Activated gamma-delta T cell (primary cell): ENCODE results near the gene PRICKLE2.
"Not testable (repeated sequence)": the region's sequence is repeated elsewhere in the genome, so short reads cannot be mapped to it uniquely, and the experiment has no call there.

Experiments used
- DNase-seq: peaks from one replicate; lab custom pipeline; 2025; lab: John Stamatoyannopoulos, UW

PRICKLE2 gene

GRCh38 chr3:64099316-64099715, 126.0 kb downstream of the PRICKLE2 start:
- DNase-seq = no peak

- DNase-seq = no peak
Measured at GRCh38 chr3:64098670-64099069, 126.6 kb downstream of the PRICKLE2 start.

GRCh38 chr3:64097920-64098319, 127.3 kb downstream of the PRICKLE2 start:
- no peak for DNase-seq

GRCh38 chr3:64095802-64096201, 129.5 kb downstream of the PRICKLE2 start:
- DNase-seq = no peak

GRCh38 chr3:64094713-64095079, 130.6 kb downstream of the PRICKLE2 start:
- no peak for DNase-seq

GRCh38 chr3:64093825-64094712, 131.2 kb downstream of the PRICKLE2 start:
- DNase-seq = no peak

GRCh38 chr3:64093211-64093610, 132.1 kb downstream of the PRICKLE2 start:
- no peak for DNase-seq

GRCh38 chr3:64091501-64091900, 133.8 kb downstream of the PRICKLE2 start:
- no peak for DNase-seq

GRCh38 chr3:64089386-64089785, 135.9 kb downstream of the PRICKLE2 start:
- not testable (repeated sequence) for DNase-seq

GRCh38 chr3:64088408-64089205, 136.7 kb downstream of the PRICKLE2 start:
- DNase-seq = no peak

- DNase-seq = no peak
Measured at GRCh38 chr3:64086479-64087252, 138.6 kb downstream of the PRICKLE2 start.

GRCh38 chr3:64084640-64085039, 140.6 kb downstream of the PRICKLE2 start:
- no peak for DNase-seq

GRCh38 chr3:64083575-64083974, 141.7 kb downstream of the PRICKLE2 start:
- no peak for DNase-seq

- no peak for DNase-seq
Measured at GRCh38 chr3:64082961-64083541, 142.2 kb downstream of the PRICKLE2 start.

GRCh38 chr3:64082411-64082810, 142.9 kb downstream of the PRICKLE2 start:
- no peak for DNase-seq

- DNase-seq = no peak
Measured at GRCh38 chr3:64081235-64081630, 144.0 kb downstream of the PRICKLE2 start.

GRCh38 chr3:64080616-64081234, 144.5 kb downstream of the PRICKLE2 start:
- no peak for DNase-seq

GRCh38 chr3:64079369-64080150, 145.7 kb downstream of the PRICKLE2 start:
- DNase-seq = no peak

- no peak for DNase-seq
Measured at GRCh38 chr3:64078966-64079365, 146.3 kb downstream of the PRICKLE2 start.

- no peak for DNase-seq
Measured at GRCh38 chr3:64074895-64075679, 150.2 kb downstream of the PRICKLE2 start.
